Vagina (tissue), 2 donors: ENCODE results near the gene CDC42.

Experiments
- POLR2A ChIP-seq, 2 donors: fragments of 450-650 bp; IDR thresholded peaks; one replicate each; pipeline ENCODE4 v1.6.1; 2017; ENCODE audit warnings: antibody characterized with exemption in 2 of 2, mild to moderate bottlenecking in 2 of 2, moderate library complexity in 2 of 2
- POLR2AphosphoS5 ChIP-seq, 2 donors: sonication (generic); formaldehyde crosslinking; IDR thresholded peaks; one replicate each; pipeline ENCODE4 v1.9.0; 2017; ENCODE audit warnings: antibody characterized with exemption in 2 of 2, mild to moderate bottlenecking in 2 of 2, low read depth in 1 of 2; ENCODE audit not compliant: insufficient read depth in 1 of 2
- TF ChIP-seq, protein P1 (sequence below), 3 experiments: fragments of 450-650 bp in 2 of 3; fragments of 200-600 bp in 1 of 3; sonication (generic) in 1 of 3; IDR thresholded peaks; one replicate each; pipeline ENCODE4 v1.5.1; 2017 to 2019; ENCODE audit warnings: antibody characterized with exemption in 3 of 3, mild to moderate bottlenecking in 2 of 3, moderate library complexity in 2 of 3

DNA sequence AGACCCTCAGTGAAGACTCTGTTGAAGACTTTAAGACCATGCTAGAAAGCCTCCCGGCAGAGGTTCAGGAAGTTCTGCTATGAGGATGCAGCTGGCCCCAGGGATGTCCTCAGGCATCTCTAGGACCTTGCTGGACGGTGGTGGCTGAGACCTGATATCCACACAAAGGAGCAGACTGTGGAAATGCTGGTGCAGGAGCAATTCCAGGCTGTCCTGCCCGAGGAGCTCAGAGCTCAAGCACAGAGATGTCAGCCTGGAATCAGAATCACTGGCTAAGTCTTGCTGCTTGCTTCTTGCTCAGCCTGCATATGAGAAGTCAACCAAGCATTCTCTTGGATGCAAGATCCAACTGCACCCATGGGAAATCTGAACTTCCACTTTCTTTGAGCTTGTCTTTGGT lies 22.0 kb upstream of the CDC42 start:
- no peak for TF ChIP-seq POLR2AphosphoS5 (IDR thresholded peaks at IDR 0.05; ENCODE audit: insufficient read depth in 1 of 2, low read depth in 1 of 2)
- TF ChIP-seq, protein P1, sequence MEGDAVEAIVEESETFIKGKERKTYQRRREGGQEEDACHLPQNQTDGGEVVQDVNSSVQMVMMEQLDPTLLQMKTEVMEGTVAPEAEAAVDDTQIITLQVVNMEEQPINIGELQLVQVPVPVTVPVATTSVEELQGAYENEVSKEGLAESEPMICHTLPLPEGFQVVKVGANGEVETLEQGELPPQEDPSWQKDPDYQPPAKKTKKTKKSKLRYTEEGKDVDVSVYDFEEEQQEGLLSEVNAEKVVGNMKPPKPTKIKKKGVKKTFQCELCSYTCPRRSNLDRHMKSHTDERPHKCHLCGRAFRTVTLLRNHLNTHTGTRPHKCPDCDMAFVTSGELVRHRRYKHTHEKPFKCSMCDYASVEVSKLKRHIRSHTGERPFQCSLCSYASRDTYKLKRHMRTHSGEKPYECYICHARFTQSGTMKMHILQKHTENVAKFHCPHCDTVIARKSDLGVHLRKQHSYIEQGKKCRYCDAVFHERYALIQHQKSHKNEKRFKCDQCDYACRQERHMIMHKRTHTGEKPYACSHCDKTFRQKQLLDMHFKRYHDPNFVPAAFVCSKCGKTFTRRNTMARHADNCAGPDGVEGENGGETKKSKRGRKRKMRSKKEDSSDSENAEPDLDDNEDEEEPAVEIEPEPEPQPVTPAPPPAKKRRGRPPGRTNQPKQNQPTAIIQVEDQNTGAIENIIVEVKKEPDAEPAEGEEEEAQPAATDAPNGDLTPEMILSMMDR (IDR thresholded peaks at IDR 0.05) = no peak
- TF ChIP-seq POLR2A (IDR thresholded peaks at IDR 0.05) = no peak
